HepG2 (cell line): ENCODE data around the gene ARMH3. TPM values are rescaled to one million over a fixed set of nuclear protein-coding genes. Genes with fewer than 3 reads are reported as not detected.

Source experiments
- ATAC-seq: fragments of 200-7000 bp; cut with Tn5 transposase; 3 replicates; pipeline ENCODE4 v1.9.1; 2020; ENCODE audit warnings: mild to moderate bottlenecking, moderate library complexity
- BruUV-seq: library from RNA; stranded (reverse); fragments of 400-500 nt; replicated peaks from 2 replicates; lab custom pipeline; 2021; lab: Mats Ljungman, UMichigan
- CTCF ChIA-PET: fragments of 300-600 bp; formaldehyde crosslinking; extraction: SDS; loops from one replicate; lab custom pipeline; 2021; ENCODE audit warnings: low total read pairs, inconsistent platforms, low intra/inter-chr PET ratio; lab: Yijun Ruan, JAX
- POLR2A ChIA-PET: fragments of 350-600 bp; sonication (Branson Sonifier 250); formaldehyde crosslinking; loops from one replicate; lab custom pipeline; 2020; ENCODE audit warnings: antibody characterized with exemption, inconsistent platforms; lab: Yijun Ruan, JAX
- DNase-seq: peaks from one replicate; pipeline ENCODE4 v3.0.0-alpha.2; 2015; ENCODE audit warnings: low spot score
- FAIRE-seq: peaks from 3 replicates; lab custom pipeline; 2011; peaks lifted over from hg19 to GRCh38; lab: Jason Lieb, UNC
- H2AFZ ChIP-seq: one replicate; pipeline ENCODE4 v1.6.1; 2011; ENCODE audit warnings: low read length, inconsistent platforms
- H3K27ac ChIP-seq: fragments of 300-600 bp; 3 replicates; pipeline ENCODE4 v1.8.0; 2011; ENCODE audit warnings: mixed run types, mild to moderate bottlenecking, mixed read lengths, low read length, inconsistent platforms; ENCODE audit not compliant: insufficient read depth; ENCODE audit errors: extremely low read length
- H3K27me3 ChIP-seq, 2 experiments: fragments of 200-600 bp in 1 of 2; 2 replicates in 1 of 2; 3 replicates in 1 of 2; pipeline versions ENCODE4 v1.6.0 to v1.8.0; 2011; ENCODE audit warnings: low read length in 2 of 2, mild to moderate bottlenecking in 2 of 2, moderate library complexity in 2 of 2, inconsistent platforms in 1 of 2; ENCODE audit not compliant: insufficient read depth in 2 of 2, control insufficient read depth in 1 of 2
- H3K36me3 ChIP-seq, 2 experiments: fragments of 200-600 bp in 1 of 2; replicated peaks in 1 of 2; 2 replicates in 1 of 2; 3 replicates in 1 of 2; pipeline versions ENCODE4 v1.5.1 to v1.8.0; 2011; ENCODE audit warnings: low read length in 2 of 2, inconsistent platforms in 1 of 2; ENCODE audit not compliant: insufficient read depth in 2 of 2, control insufficient read depth in 1 of 2
- H3K4me1 ChIP-seq: 2 replicates; pipeline ENCODE4 v1.5.1; 2012; ENCODE audit warnings: low read length, inconsistent platforms; ENCODE audit not compliant: insufficient read depth
- H3K4me2 ChIP-seq: 2 replicates; pipeline ENCODE4 v1.6.0; 2011; ENCODE audit warnings: low read depth, low read length, inconsistent platforms
- H3K4me3 ChIP-seq, 3 experiments: fragments of 200-600 bp in 1 of 3; sonication (generic), shearing (Covaris generic) in 1 of 3; replicated peaks in 1 of 3; 2 replicates each; pipeline ENCODE4 v1.5.1; 2011 to 2016; ENCODE audit warnings: low read length in 3 of 3, inconsistent platforms in 2 of 3, low read depth in 2 of 3, mild to moderate bottlenecking in 2 of 3, control low read depth in 1 of 3, mixed read lengths in 1 of 3; ENCODE audit not compliant: insufficient read depth in 1 of 3
- H3K79me2 ChIP-seq: one replicate; pipeline ENCODE4 v1.6.1; 2011; ENCODE audit warnings: low read length, inconsistent platforms; ENCODE audit not compliant: insufficient read depth
- H3K9ac ChIP-seq: 2 replicates; pipeline ENCODE4 v1.6.0; 2011; ENCODE audit warnings: mild to moderate bottlenecking, low read depth, low read length, inconsistent platforms; ENCODE audit not compliant: insufficient read depth
- H3K9me3 ChIP-seq: 2 replicates; pipeline ENCODE4 v1.5.1; 2012; ENCODE audit warnings: mild to moderate bottlenecking, low read length
- H4K20me1 ChIP-seq: 2 replicates; pipeline ENCODE4 v1.6.0; 2011; ENCODE audit warnings: inconsistent platforms, mild to moderate bottlenecking, low read length, moderate library complexity; ENCODE audit not compliant: insufficient read depth
- ATAD3A ChIP-seq: sonication (generic); formaldehyde crosslinking; IDR thresholded peaks from 2 replicates; pipeline ENCODE4 v1.4.0; 2020; ENCODE audit warnings: missing genetic modification reagents
- HMGXB4 ChIP-seq, 2 experiments: sonication (generic) in 1 of 2; formaldehyde crosslinking in 1 of 2; IDR thresholded peaks; 2 replicates each; pipeline versions ENCODE4 v1.4.0 to v1.6.1; 2018 to 2020; ENCODE audit warnings: missing genetic modification reagents in 2 of 2, borderline replicate concordance in 1 of 2, low read depth in 1 of 2, mild to moderate bottlenecking in 1 of 2, missing biosample characterization in 1 of 2
- MXD3 ChIP-seq: IDR thresholded peaks from 2 replicates; pipeline ENCODE4 v1.6.1; 2016; ENCODE audit warnings: mild to moderate bottlenecking, missing biosample characterization, missing genetic modification reagents
- NFYB ChIP-seq: sonication (generic); formaldehyde crosslinking; IDR thresholded peaks from 2 replicates; pipeline ENCODE4 v1.4.0; 2020; ENCODE audit warnings: missing genetic modification reagents
- RAD21 ChIP-seq: fragments of 450-650 bp; formaldehyde crosslinking; IDR thresholded peaks from 2 replicates; pipeline ENCODE4 v1.5.0; 2020; ENCODE audit warnings: mild to moderate bottlenecking
- SP1 ChIP-seq, 2 experiments: fragments of 450-650 bp in 1 of 2; sonication (generic) in 1 of 2; formaldehyde crosslinking in 1 of 2; IDR thresholded peaks; 2 replicates each; pipeline versions ENCODE4 v1.4.0 to v1.6.1; 2016 to 2020; ENCODE audit warnings: missing genetic modification reagents in 1 of 2
- ZNF510 ChIP-seq: sonication (generic); formaldehyde crosslinking; IDR thresholded peaks from 2 replicates; pipeline ENCODE4 v1.4.0; 2020; ENCODE audit warnings: low read depth, mild to moderate bottlenecking, missing genetic modification reagents
- ZNF558 ChIP-seq: sonication (generic); formaldehyde crosslinking; IDR thresholded peaks from 2 replicates; pipeline ENCODE4 v1.9.0; 2022; ENCODE audit warnings: mild to moderate bottlenecking, missing genetic modification reagents, borderline replicate concordance
- in situ Hi-C: cut with HindIII; loops from 2 replicates; pipeline ENCODE4 v1.10.0; 2017; ENCODE audit warnings: low pct_unique_long_range_greater_than_20kb; ENCODE audit not compliant: extremely low pct_ligation_motif_present
- intact Hi-C: fragments of 100-400 bp; cut with micrococcal nuclease; formaldehyde crosslinking; loops from one replicate; pipeline ENCODE4 v1.10.0; 2022; ENCODE audit not compliant: unreplicated experiment
- polyA plus RNA-seq, 8 experiments: library from polyadenylated mRNA; depleted of rRNA in 3 of 8; stranded (reverse) in 7 of 8; unstranded in 1 of 8; fragments of >200 nt; fragmentation: Illumina TruSeq in 4 of 8; extraction: Trizol in 4 of 8; gene quantifications; 2 replicates each; pipeline versions ENCODE4 v1.2.1 to v1.2.3, GENCODE V29; 2011 to 2016; ENCODE audit warnings: low read depth in 4 of 8, missing spikeins in 1 of 8, mixed read lengths in 1 of 8; ENCODE audit not compliant: insufficient read depth in 1 of 8
- total RNA-seq, 5 experiments: library from RNA; depleted of rRNA; stranded (reverse); fragments of >200 nt; fragmentation: Illumina TruSeq; extraction: Trizol; gene quantifications; 2 replicates each; pipeline ENCODE4 v1.2.3, GENCODE V29; 2016; ENCODE audit warnings: low read depth in 1 of 5

Gene ARMH3
- total and polyA plus RNA-seq, 2 of the 13 experiments (the other 11 are each of a cell fraction or from before 2014, with no cell fraction given), result 8.4 to 16.9 TPM

GRCh38 chr10:102072673-102073527 is 16.9 kb upstream of the ARMH3 start (continued):
- TF ChIP-seq HMGXB4 (CRISPR knock-in tag; IDR thresholded peaks at IDR 0.05; ENCODE audit: borderline replicate concordance in 1 of 2, low read depth in 1 of 2) (0 out of 4 replicates have a peak, but pooled peaks of 1 of the 2 experiments have one; percentile 41), RAD21 (peak; percentile 64)
- TF ChIP-seq, all 625 proteins: peak for 8

DNA sequence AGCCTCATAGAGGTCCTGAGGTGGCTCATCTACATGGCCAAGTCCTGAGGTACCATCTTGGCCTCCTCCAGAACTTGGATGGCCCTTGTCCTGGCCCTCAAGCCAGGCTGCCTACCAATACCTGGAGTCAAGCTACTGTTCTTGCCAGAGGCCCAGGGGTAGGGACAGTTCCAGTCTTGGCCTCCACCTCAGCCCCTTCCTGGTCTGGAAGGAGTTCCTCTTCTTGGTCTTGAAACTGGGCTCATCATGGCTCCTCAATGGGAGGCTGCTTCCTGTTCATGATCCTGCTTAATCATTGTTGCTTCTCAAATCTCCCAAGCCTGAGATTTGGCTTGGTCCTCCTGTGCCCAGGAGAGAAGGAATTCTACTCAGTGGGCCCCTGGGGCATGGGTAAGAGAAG is 13.1 kb upstream of the ARMH3 start:
- in situ Hi-C loops, result no loop called here
- FAIRE-seq (no peak), DNase-seq (no peak)
- H3K27me3 ChIP-seq, result no peaks in the 10 kb centered on the region
- intact Hi-C loops, result loop anchor here (5.0 kb wide), 1 partner anchor 48 kb away; no protein-coding TSS in a partner anchor
- H3K79me2 ChIP-seq, result peaks cover 13% of the 10 kb centered on the region
- H3K27ac ChIP-seq, result no peak overlapping the region
- no peak overlapping the region for H3K9ac ChIP-seq
- POLR2A ChIA-PET, result interaction anchor here (0.9 kb wide), 1 partner anchor 64 kb away, joined by 3 read pairs; the partner anchor contains the start of gene PPRC1
- no peak overlapping the region for H2AFZ ChIP-seq
- TF ChIP-seq ZNF510 (CRISPR knock-in tag), result no peak
- no peak for TF ChIP-seq ZNF558 (CRISPR knock-in tag)
- no peak for TF ChIP-seq NFYB
- no peak for TF ChIP-seq ATAD3A (CRISPR knock-in tag)
- TF ChIP-seq SP1 (IDR thresholded peaks at IDR 0.05), result no peak
- TF ChIP-seq SP1 (CRISPR knock-in tag; IDR thresholded peaks at IDR 0.05), result no peak
- TF ChIP-seq MXD3 (CRISPR knock-in tag), result no peak
- TF ChIP-seq, all 625 proteins: peak for 0
- no peaks in the 10 kb centered on the region; the same call in 1 of the 2 replicates for H4K20me1 ChIP-seq
- H3K9me3 ChIP-seq, result no peaks in the 10 kb centered on the region
- no peak for ATAC-seq
- H3K4me1 ChIP-seq, result peaks cover 21% of the 10 kb centered on the region
- BruUV-seq, result no TSS peak
- H3K4me2 ChIP-seq, result no peak overlapping the region
- CTCF ChIA-PET, result no interaction called here
- H3K36me3 ChIP-seq, result peaks cover 0 to 3% of the 10 kb centered on the region in 2 experiments; a peak in 1 of 5 replicates
- H3K4me3 ChIP-seq, result no peak overlapping the region
